HT-29 (cell line): ENCODE results near the gene PFKL. TPM values are rescaled to one million over a fixed set of nuclear protein-coding genes. Genes with fewer than 3 reads are reported as not detected.
"Not testable (repeated sequence)": the region's sequence is repeated elsewhere in the genome, so short reads cannot be mapped to it uniquely, and the experiment has no call there.

Experiments
- DNase-seq: peaks from one replicate; pipeline ENCODE4 v3.0.0-alpha.2; 2015; ENCODE audit warnings: low spot score
- total RNA-seq: library from RNA; depleted of rRNA; stranded (reverse); fragments of >200 nt; shearing (Covaris generic); gene quantifications from 2 replicates; pipeline ENCODE4 v1.2.3, GENCODE V29; 2014

Gene PFKL
- total RNA-seq, 1 experiment from 2014 or later = 154 TPM

- no peak for DNase-seq
Measured at GRCh38 chr21:44327603-44327974, 27.7 kb downstream of the PFKL start.

GRCh38 chr21:44328242-44328895 lies 28.5 kb downstream of the PFKL start:
- DNase-seq = no peak

- DNase-seq = peak; percentile 3
Measured at GRCh38 chr21:44329086-44329889, 29.4 kb downstream of the PFKL start.

GRCh38 chr21:44329971-44330681 lies 30.3 kb downstream of the PFKL start:
- DNase-seq = no peak

- DNase-seq = no peak
Measured at GRCh38 chr21:44330698-44331097, 30.8 kb downstream of the PFKL start.

- DNase-seq = no peak
Measured at GRCh38 chr21:44331209-44331608, 31.4 kb downstream of the PFKL start.

GRCh38 chr21:44331650-44332307 lies 31.9 kb downstream of the PFKL start:
- no peak for DNase-seq

GRCh38 chr21:44332383-44332782 lies 32.5 kb downstream of the PFKL start:
- no peak for DNase-seq

GRCh38 chr21:44332965-44333364 lies 33.1 kb downstream of the PFKL start:
- DNase-seq = no peak

- no peak for DNase-seq
Measured at GRCh38 chr21:44333509-44334328, 33.9 kb downstream of the PFKL start.

GRCh38 chr21:44334329-44335030 lies 34.6 kb downstream of the PFKL start:
- DNase-seq = no peak

GRCh38 chr21:44335266-44336059 lies 35.6 kb downstream of the PFKL start:
- DNase-seq = no peak

- DNase-seq = no peak
Measured at GRCh38 chr21:44337449-44337848, 37.6 kb downstream of the PFKL start.

- DNase-seq = peak; percentile 64
Measured at GRCh38 chr21:44337941-44338895, 38.4 kb downstream of the PFKL start.

GRCh38 chr21:44338971-44339910 lies 39.4 kb downstream of the PFKL start, which contains the start of gene CFAP410:
TSS of gene CFAP410 (minus strand) at chr21:44339390. CDS start at chr21:44339194, 196 bp downstream.
- peak; percentile 82 for DNase-seq

- not testable (repeated sequence) for DNase-seq
Measured at GRCh38 chr21:44341726-44342458, 42.0 kb downstream of the PFKL start.
